GM18517 (cell line): ENCODE data around the gene SH2D3C.

ENCODE experiments used
- ATAC-seq: cut with Tn5 transposase; IDR thresholded peaks from one replicate; pipeline ENCODE4 v1.9.1; 2021; ENCODE audit warnings: mild to moderate bottlenecking, moderate library complexity; ENCODE audit not compliant: unreplicated experiment

The SH2D3C gene

GRCh38 chr9:127703289-127703946 is 75.0 kb downstream of the SH2D3C start:
- no peak for ATAC-seq

- no peak for ATAC-seq
These were observed 77.7 kb downstream of the SH2D3C start for GRCh38 chr9:127700594-127701255.

GRCh38 chr9:127700140-127700539 is 78.3 kb downstream of the SH2D3C start:
- ATAC-seq: no peak

- peak; percentile 86 for ATAC-seq
These were observed 79.3 kb downstream of the SH2D3C start for GRCh38 chr9:127698985-127699670.

- no peak for ATAC-seq
These were observed 80.1 kb downstream of the SH2D3C start for GRCh38 chr9:127698386-127698785.

GRCh38 chr9:127697575-127697974 is 80.9 kb downstream of the SH2D3C start:
- ATAC-seq: no peak

GRCh38 chr9:127694890-127695720 is 83.4 kb downstream of the SH2D3C start:
- no peak for ATAC-seq

- ATAC-seq: no peak
These were observed 84.8 kb downstream of the SH2D3C start for GRCh38 chr9:127693697-127694096.

- no peak for ATAC-seq
These were observed 85.3 kb downstream of the SH2D3C start for GRCh38 chr9:127693143-127693542.

- ATAC-seq: no peak
These were observed 86.4 kb downstream of the SH2D3C start for GRCh38 chr9:127692071-127692470.

- no peak for ATAC-seq
These were observed 87.7 kb downstream of the SH2D3C start for GRCh38 chr9:127690735-127691134.

- ATAC-seq: no peak
These were observed 89.0 kb downstream of the SH2D3C start for GRCh38 chr9:127689329-127690000.
